Parathyroid adenoma (tissue), 2 donors: ENCODE data around the gene GARIN3.

Experiments
- H2AFZ ChIP-seq: fragments of 300-600 bp; sonication (generic); one replicate; pipeline ENCODE4 v1.7.0; 2017; ENCODE audit warnings: antibody characterized with exemption, mild to moderate bottlenecking
- H3K27ac ChIP-seq: fragments of 300-600 bp; sonication (generic); one replicate; pipeline ENCODE4 v1.7.0; 2017
- H3K27me3 ChIP-seq: fragments of 300-600 bp; sonication (generic); one replicate; pipeline ENCODE4 v1.7.0; 2017; ENCODE audit warnings: low read length; ENCODE audit not compliant: control insufficient read depth, insufficient read depth
- H3K36me3 ChIP-seq: fragments of 300-600 bp; sonication (generic); one replicate; pipeline ENCODE4 v1.7.0; 2017; ENCODE audit warnings: low read length; ENCODE audit not compliant: control insufficient read depth, insufficient read depth
- H3K4me1 ChIP-seq: fragments of 300-600 bp; sonication (generic); one replicate; pipeline ENCODE4 v1.7.0; 2017; ENCODE audit warnings: control low read depth
- H3K4me2 ChIP-seq: fragments of 300-600 bp; sonication (generic); one replicate; pipeline ENCODE4 v1.7.0; 2017; ENCODE audit warnings: low read length
- H3K4me3 ChIP-seq: fragments of 300-600 bp; sonication (generic); one replicate; pipeline ENCODE4 v1.7.0; 2017; ENCODE audit warnings: low read depth, low read length
- H3K79me2 ChIP-seq: fragments of 300-600 bp; sonication (generic); one replicate; pipeline ENCODE4 v1.7.0; 2017; ENCODE audit warnings: control low read depth
- H3K9ac ChIP-seq: fragments of 300-600 bp; sonication (generic); one replicate; pipeline ENCODE4 v1.7.0; 2017; ENCODE audit warnings: mild to moderate bottlenecking
- H3K9me3 ChIP-seq: fragments of 300-600 bp; sonication (generic); one replicate; pipeline ENCODE4 v1.7.0; 2017; ENCODE audit warnings: low read length; ENCODE audit not compliant: control insufficient read depth
- CTCF ChIP-seq: fragments of 300-600 bp; sonication (generic); IDR thresholded peaks from one replicate; pipeline ENCODE4 v1.7.0; 2017; ENCODE audit warnings: antibody characterized with exemption, mild to moderate bottlenecking
- donor health status: primary hyperparathyroidism.

GARIN3 gene

DNA sequence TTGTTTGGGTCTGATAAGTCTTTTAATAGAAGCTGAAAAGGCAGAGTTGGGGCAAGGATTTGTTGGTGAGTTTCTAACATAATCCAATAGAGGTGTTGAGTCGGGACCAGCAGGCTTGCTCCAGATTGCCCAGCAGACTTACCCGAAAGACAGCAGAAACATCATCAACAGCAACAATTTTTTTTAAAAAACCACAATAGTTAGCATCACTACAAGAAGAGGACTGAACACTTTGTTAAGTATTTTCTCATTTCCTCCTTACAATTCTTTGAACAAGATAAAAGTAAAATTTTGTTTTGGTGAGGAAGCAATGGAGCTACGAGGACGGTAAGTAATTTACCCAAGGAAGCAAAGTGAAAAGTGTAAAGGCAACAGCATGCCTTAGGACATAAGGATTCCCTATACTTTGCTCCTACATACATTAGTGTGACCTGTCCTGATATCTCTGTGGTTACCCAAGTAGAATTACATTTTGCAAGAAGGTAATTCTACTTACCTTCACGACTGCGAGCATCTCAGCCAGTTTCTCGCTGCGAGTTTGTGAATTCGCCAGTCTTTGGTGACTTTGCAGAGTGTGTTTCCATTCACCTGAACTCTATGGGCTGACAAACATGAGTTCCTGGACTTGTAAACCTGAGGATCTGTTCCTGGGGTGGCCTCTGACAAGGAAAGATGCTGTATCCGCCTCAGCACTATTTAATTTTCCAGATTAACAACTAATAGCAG, 27.8 kb upstream of the GARIN3 start:
- Histone ChIP-seq H3K36me3 (no peaks in the 10 kb centered on the region), H3K27ac (no peak overlapping the region), H3K4me3 (no peak overlapping the region), H3K27me3 (no peaks in the 10 kb centered on the region), H3K79me2 (no peaks in the 10 kb centered on the region), H3K4me2 (no peak overlapping the region), H3K9me3 (no peaks in the 10 kb centered on the region), H2AFZ (no peak overlapping the region), H3K4me1 (no peaks in the 10 kb centered on the region), H3K9ac (no peak overlapping the region)
- no peak for TF ChIP-seq CTCF

- H3K27me3 ChIP-seq: no peaks in the 10 kb centered on the region
- no peak overlapping the region for H3K9ac ChIP-seq
- H3K4me1 ChIP-seq: no peaks in the 10 kb centered on the region
- H3K9me3 ChIP-seq: no peaks in the 10 kb centered on the region
- H3K4me2 ChIP-seq: no peak overlapping the region
- no peak overlapping the region for H3K27ac ChIP-seq
- no peak overlapping the region for H3K4me3 ChIP-seq
- TF ChIP-seq CTCF: no peak
- no peaks in the 10 kb centered on the region for H3K79me2 ChIP-seq
- no peak overlapping the region for H2AFZ ChIP-seq
- H3K36me3 ChIP-seq: no peaks in the 10 kb centered on the region
Measured at GRCh38 chr5:157189223-157189622, 23.2 kb upstream of the GARIN3 start.

GRCh38 chr5:157188270-157188669, 22.2 kb upstream of the GARIN3 start:
- Histone ChIP-seq H3K4me1 (no peaks in the 10 kb centered on the region), H2AFZ (no peak overlapping the region), H3K36me3 (no peaks in the 10 kb centered on the region), H3K4me3 (no peak overlapping the region), H3K9ac (no peak overlapping the region), H3K4me2 (no peak overlapping the region), H3K27ac (no peak overlapping the region), H3K9me3 (no peaks in the 10 kb centered on the region), H3K27me3 (no peaks in the 10 kb centered on the region), H3K79me2 (no peaks in the 10 kb centered on the region)
- no peak for TF ChIP-seq CTCF

- Histone ChIP-seq H3K79me2 (no peaks in the 10 kb centered on the region), H3K4me3 (no peak overlapping the region), H3K36me3 (no peaks in the 10 kb centered on the region), H3K9me3 (no peaks in the 10 kb centered on the region), H3K9ac (no peak overlapping the region), H3K4me2 (no peak overlapping the region), H3K27ac (no peak overlapping the region), H2AFZ (no peak overlapping the region), H3K4me1 (no peaks in the 10 kb centered on the region), H3K27me3 (no peaks in the 10 kb centered on the region)
- TF ChIP-seq CTCF: no peak
Measured at GRCh38 chr5:157187046-157187754, 21.1 kb upstream of the GARIN3 start.
